Caco-2 (cell line): ENCODE measurements around the gene ZBTB38. TPM values are rescaled to one million over a fixed set of nuclear protein-coding genes. Genes with fewer than 3 reads are reported as not detected.

ENCODE experiments used
- BruUV-seq: library from RNA; stranded (reverse); fragments of 400-500 nt; replicated peaks from 2 replicates; lab custom pipeline; 2021; lab: Mats Ljungman, UMichigan
- CTCF ChIA-PET: fragments of 300-600 bp; sonication (Branson Sonifier 250); formaldehyde crosslinking; loops from one replicate; lab custom pipeline; 2022; ENCODE audit warnings: antibody characterized with exemption; lab: Charles Lee
- POLR2A ChIA-PET: fragments of 300-600 bp; sonication (Branson Sonifier 250); formaldehyde crosslinking; loops from one replicate; lab custom pipeline; 2022; ENCODE audit warnings: antibody characterized with exemption; lab: Charles Lee
- DNase-seq, 2 experiments: peaks; one replicate each; pipeline versions ENCODE4 v3.0.0 to v3.0.0-alpha.2; 2020 to 2022
- H3K27me3 ChIP-seq: replicated peaks from 2 replicates; pipeline ENCODE4 v1.6.0; 2011; ENCODE audit warnings: low read length; ENCODE audit not compliant: control insufficient read depth, insufficient read depth
- H3K36me3 ChIP-seq: 2 replicates; pipeline ENCODE4 v1.5.1; 2011; ENCODE audit warnings: low read length; ENCODE audit not compliant: control insufficient read depth, insufficient read depth
- H3K4me1 ChIP-seq: fragments of 250-450 bp; sonication (Bioruptor Pico); 2 replicates; pipeline ENCODE4 v1.5.1; 2020; ENCODE audit warnings: mild to moderate bottlenecking
- H3K4me3 ChIP-seq: 2 replicates; pipeline ENCODE4 v1.5.1; 2011; ENCODE audit warnings: low read depth, mild to moderate bottlenecking, control low read depth, low read length
- H3K9me3 ChIP-seq: fragments of 250-450 bp; sonication (Bioruptor Pico); 2 replicates; pipeline ENCODE4 v1.5.1; 2020; ENCODE audit warnings: mild to moderate bottlenecking, moderate library complexity
- H3K27ac Mint-ChIP-seq: one replicate; pipeline ENCODE4 v1.8.0; 2022; ENCODE audit warnings: mixed read lengths; ENCODE audit not compliant: unreplicated experiment
- H3K27me3 Mint-ChIP-seq: one replicate; pipeline ENCODE4 v1.8.0; 2022; ENCODE audit warnings: mixed read lengths; ENCODE audit not compliant: insufficient read depth, unreplicated experiment
- H3K36me3 Mint-ChIP-seq: one replicate; pipeline ENCODE4 v1.8.0; 2022; ENCODE audit warnings: mild to moderate bottlenecking, mixed read lengths; ENCODE audit not compliant: insufficient read depth, unreplicated experiment
- H3K4me1 Mint-ChIP-seq: one replicate; pipeline ENCODE4 v1.8.0; 2022; ENCODE audit warnings: low read depth, mixed read lengths; ENCODE audit not compliant: unreplicated experiment
- H3K4me3 Mint-ChIP-seq: one replicate; pipeline ENCODE4 v1.8.0; 2022; ENCODE audit warnings: mild to moderate bottlenecking, moderate library complexity, mixed read lengths; ENCODE audit not compliant: unreplicated experiment
- H3K9me3 Mint-ChIP-seq: one replicate; pipeline ENCODE4 v1.8.0; 2022; ENCODE audit warnings: mixed read lengths; ENCODE audit not compliant: unreplicated experiment
- intact Hi-C: fragments of 100-400 bp; cut with micrococcal nuclease; formaldehyde crosslinking; loops from one replicate; pipeline ENCODE4 v1.10.0; 2022; ENCODE audit not compliant: unreplicated experiment
- total RNA-seq: library from RNA; stranded (reverse); gene quantifications from 2 replicates; pipeline ENCODE4 v1.2.3, GENCODE V29; 2022
- TF ChIP-seq, protein P1 (sequence below), 2 experiments: fragments of 200-600 bp in 1 of 2; IDR thresholded peaks; 1 replicate in 1 of 2; 2 replicates in 1 of 2; pipeline versions ENCODE4 v1.5.1 to v1.8.0; 2011 to 2022; ENCODE audit warnings: antibody characterized with exemption in 1 of 2, control low read depth in 1 of 2, inconsistent platforms in 1 of 2, low read depth in 1 of 2, low read length in 1 of 2, mild to moderate bottlenecking in 1 of 2, moderate library complexity in 1 of 2; ENCODE audit not compliant: insufficient read depth in 1 of 2, severe bottlenecking in 1 of 2, unreplicated experiment in 1 of 2

Gene ZBTB38
- total RNA-seq, 1 experiment from 2014 or later, result 74.1 TPM

DNA sequence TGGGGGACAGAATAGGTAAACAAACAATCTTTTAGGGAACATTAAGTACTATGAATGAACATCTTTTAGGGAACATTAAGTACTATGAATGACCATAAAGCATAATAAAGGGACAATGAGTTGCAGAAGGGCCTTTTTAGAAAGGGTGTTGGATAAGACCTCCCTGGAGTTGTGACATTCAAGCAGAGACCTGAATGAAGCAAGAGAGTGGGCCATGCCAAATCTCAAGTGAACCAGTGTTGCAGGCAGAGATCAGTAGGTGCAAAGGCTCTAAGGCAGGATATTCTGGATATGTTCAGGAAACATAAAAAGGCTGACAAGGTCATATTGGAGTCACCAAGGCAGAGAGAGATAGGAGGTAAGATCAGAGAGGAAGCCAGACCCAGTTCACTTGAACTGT is 29.4 kb upstream of the ZBTB38 start:
- ChIA-PET POLR2A (no interaction called here), CTCF (no interaction called here)
- Mint-ChIP-seq H3K27me3 (no peaks in the 10 kb centered on the region), H3K36me3 (no peaks in the 10 kb centered on the region), H3K9me3 (peaks cover 29% of the 10 kb centered on the region), H3K27ac (no peak overlapping the region), H3K4me1 (peaks cover 6% of the 10 kb centered on the region), H3K4me3 (no peak overlapping the region)
- Histone ChIP-seq H3K36me3 (no peaks in the 10 kb centered on the region), H3K4me3 (no peak overlapping the region), H3K27me3 (no peaks in the 10 kb centered on the region), H3K9me3 (no peaks in the 10 kb centered on the region), H3K4me1 (peaks cover 10% of the 10 kb centered on the region)
- BruUV-seq, result no TSS peak
- no peak for DNase-seq
- TF ChIP-seq, protein P1, sequence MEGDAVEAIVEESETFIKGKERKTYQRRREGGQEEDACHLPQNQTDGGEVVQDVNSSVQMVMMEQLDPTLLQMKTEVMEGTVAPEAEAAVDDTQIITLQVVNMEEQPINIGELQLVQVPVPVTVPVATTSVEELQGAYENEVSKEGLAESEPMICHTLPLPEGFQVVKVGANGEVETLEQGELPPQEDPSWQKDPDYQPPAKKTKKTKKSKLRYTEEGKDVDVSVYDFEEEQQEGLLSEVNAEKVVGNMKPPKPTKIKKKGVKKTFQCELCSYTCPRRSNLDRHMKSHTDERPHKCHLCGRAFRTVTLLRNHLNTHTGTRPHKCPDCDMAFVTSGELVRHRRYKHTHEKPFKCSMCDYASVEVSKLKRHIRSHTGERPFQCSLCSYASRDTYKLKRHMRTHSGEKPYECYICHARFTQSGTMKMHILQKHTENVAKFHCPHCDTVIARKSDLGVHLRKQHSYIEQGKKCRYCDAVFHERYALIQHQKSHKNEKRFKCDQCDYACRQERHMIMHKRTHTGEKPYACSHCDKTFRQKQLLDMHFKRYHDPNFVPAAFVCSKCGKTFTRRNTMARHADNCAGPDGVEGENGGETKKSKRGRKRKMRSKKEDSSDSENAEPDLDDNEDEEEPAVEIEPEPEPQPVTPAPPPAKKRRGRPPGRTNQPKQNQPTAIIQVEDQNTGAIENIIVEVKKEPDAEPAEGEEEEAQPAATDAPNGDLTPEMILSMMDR (IDR thresholded peaks at IDR 0.05; ENCODE audit: insufficient read depth in 1 of 2, low read depth in 1 of 2, low read length in 1 of 2, severe bottlenecking in 1 of 2, unreplicated experiment in 1 of 2), result no peak
- intact Hi-C loops, result no loop called here

DNA sequence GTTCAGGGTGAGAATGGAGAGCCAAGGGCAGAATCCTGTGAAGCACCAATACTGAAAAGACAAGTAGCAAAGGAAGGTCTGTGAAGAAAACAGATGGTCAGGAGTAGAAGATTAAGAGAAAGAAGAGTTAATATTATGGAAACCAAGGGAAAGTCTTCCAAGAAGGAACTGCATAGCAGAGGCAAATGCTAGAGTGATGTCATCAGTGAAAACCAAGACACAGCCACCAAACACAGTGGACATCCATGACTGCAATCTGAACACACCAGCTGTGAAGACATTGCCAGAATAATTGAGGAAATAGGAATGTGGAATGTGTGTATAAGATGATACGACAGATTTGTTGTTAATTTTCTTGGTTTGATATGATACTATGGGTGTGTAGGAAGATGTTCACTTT is 26.8 kb upstream of the ZBTB38 start:
- H3K36me3 Mint-ChIP-seq, result no peaks in the 10 kb centered on the region
- DNase-seq, result no peak
- Histone ChIP-seq H3K36me3 (no peaks in the 10 kb centered on the region), H3K4me1 (peaks cover 16% of the 10 kb centered on the region), H3K4me3 (no peak overlapping the region), H3K27me3 (no peaks in the 10 kb centered on the region), H3K9me3 (no peaks in the 10 kb centered on the region)
- H3K27ac Mint-ChIP-seq, result no peak overlapping the region
- TF ChIP-seq, protein P1 (IDR thresholded peaks at IDR 0.05; ENCODE audit: insufficient read depth in 1 of 2, low read depth in 1 of 2, low read length in 1 of 2, severe bottlenecking in 1 of 2, unreplicated experiment in 1 of 2), result no peak
- intact Hi-C loops, result no loop called here
- H3K4me1 Mint-ChIP-seq, result peaks cover 8% of the 10 kb centered on the region
- ChIA-PET POLR2A (no interaction called here), CTCF (no interaction called here)
- no peak overlapping the region for H3K4me3 Mint-ChIP-seq
- BruUV-seq, result no TSS peak
- no peaks in the 10 kb centered on the region for H3K27me3 Mint-ChIP-seq
- H3K9me3 Mint-ChIP-seq, result peaks cover 20% of the 10 kb centered on the region

DNA sequence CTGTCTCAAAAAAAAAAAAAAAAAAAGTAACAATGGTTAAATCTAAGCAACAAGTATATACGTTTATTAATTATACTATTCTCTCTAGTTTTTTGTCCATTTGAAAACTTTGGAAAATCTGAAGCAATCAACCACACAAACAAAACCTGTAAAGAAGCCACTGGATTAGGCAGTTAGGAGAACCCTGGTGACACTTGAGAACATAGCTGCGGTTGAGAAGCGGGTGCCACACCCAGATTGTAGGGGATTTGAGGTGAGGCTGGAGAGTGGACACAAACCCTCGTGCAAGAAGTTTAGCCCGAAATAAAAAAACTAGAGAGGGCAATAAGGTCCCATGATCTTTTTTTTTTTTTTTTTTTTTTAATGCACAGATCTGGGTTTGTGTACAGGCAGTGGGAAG is 25.9 kb upstream of the ZBTB38 start:
- no TSS peak for BruUV-seq
- no peaks in the 10 kb centered on the region for H3K36me3 ChIP-seq
- Mint-ChIP-seq H3K9me3 (peaks cover 20% of the 10 kb centered on the region), H3K27me3 (no peaks in the 10 kb centered on the region), H3K27ac (no peak overlapping the region), H3K36me3 (no peaks in the 10 kb centered on the region), H3K4me3 (no peak overlapping the region), H3K4me1 (peaks cover 8% of the 10 kb centered on the region)
- peaks cover 10% of the 10 kb centered on the region for H3K4me1 ChIP-seq
- POLR2A ChIA-PET, result no interaction called here
- H3K9me3 ChIP-seq, result no peaks in the 10 kb centered on the region
- CTCF ChIA-PET, result interaction anchor here (0.7 kb wide), 1 partner anchor 110 kb away, joined by 3 read pairs; no protein-coding TSS in a partner anchor
- intact Hi-C loops, result no loop called here
- DNase-seq, result no peak
- TF ChIP-seq, protein P1 (IDR thresholded peaks at IDR 0.05; ENCODE audit: insufficient read depth in 1 of 2, low read depth in 1 of 2, low read length in 1 of 2, severe bottlenecking in 1 of 2, unreplicated experiment in 1 of 2), result no peak
- H3K27me3 ChIP-seq, result no peaks in the 10 kb centered on the region
- H3K4me3 ChIP-seq, result no peak overlapping the region
